ENCODE data around the gene TALDO1. TPM values are rescaled to one million over a fixed set of nuclear protein-coding genes. Genes with fewer than 3 reads are reported as not detected.

The TALDO1 gene
- polyA plus RNA-seq, 1 of the 3 experiments (the other 2 are of a cell fraction) = 103 TPM

GRCh38 chr11:787084-787675 lies 39.9 kb downstream of the TALDO1 start:
- Histone ChIP-seq H3K4me2 (no peak overlapping the region), H3K36me3 (replicated peaks in 1 of 2; ENCODE audit: control insufficient read depth in 1 of 2, insufficient read depth in 2 of 2, low read length in 1 of 2) (peaks cover 0 to 13% of the 10 kb centered on the region in 2 experiments), H3K9ac (no peak overlapping the region), H4K20me1 (ENCODE audit: insufficient read depth) (no peaks in the 10 kb centered on the region), H3K4me3 (ENCODE audit: low read depth in 2 of 2, low read length in 1 of 2) (no peak overlapping the region), H3K27ac (ENCODE audit: low read depth in 2 of 2, low read length in 1 of 2) (no peak overlapping the region), H3K4me1 (ENCODE audit: control insufficient read depth in 1 of 2, insufficient read depth in 2 of 2, low read depth in 1 of 2, low read length in 1 of 2) (peaks cover 9 to 20% of the 10 kb centered on the region in 2 experiments; a peak in 3 of 4 replicates), H3K27me3 (ENCODE audit: insufficient read depth) (no peaks in the 10 kb centered on the region), H3K79me2 (ENCODE audit: insufficient read depth) (no peaks in the 10 kb centered on the region), H2AFZ (ENCODE audit: low read depth) (no peak overlapping the region), H3K9me2 (no peaks in the 10 kb centered on the region), H3K9me3 (no peaks in the 10 kb centered on the region), H3F3A (replicated peaks; ENCODE audit: insufficient read depth) (peaks cover 21% of the 10 kb centered on the region)
- CTCF ChIA-PET = no interaction called here
- POLR2A ChIA-PET = interaction anchor here (1.2 kb wide), 1 partner anchor 10 kb away, joined by 4 read pairs; the partner anchor contains the start of gene GATD1
- TF ChIP-seq FOXM1 (IDR thresholded peaks at IDR 0.05; ENCODE audit: low read depth) (no peak), FOXJ3 (CRISPR knock-in tag; IDR thresholded peaks at IDR 0.05) (no peak), USF1 (IDR thresholded peaks at IDR 0.05; ENCODE audit: borderline replicate concordance, low read depth) (no peak), TCF12 (IDR thresholded peaks at IDR 0.05) (no peak), NRF1 (IDR thresholded peaks at IDR 0.05; ENCODE audit: low read depth, low read length) (no peak), MEF2A (IDR thresholded peaks at IDR 0.05; ENCODE audit: borderline replicate concordance, low read depth) (no peak), ZBTB33 (IDR thresholded peaks at IDR 0.05; ENCODE audit: borderline replicate concordance, low read depth) (no peak), TAF1 (IDR thresholded peaks at IDR 0.05; ENCODE audit: borderline replicate concordance, low read depth, low read length) (no peak), RCOR1 (IDR thresholded peaks at IDR 0.05; ENCODE audit: low read length) (no peak), SIN3A (IDR thresholded peaks at IDR 0.05; ENCODE audit: borderline replicate concordance, low read depth, low read length) (no peak)
- DNase-seq = no peak
- WGBS (ENCODE audit: low lambda C conversion rate) = 94% methylated on average over 5 of the region's 24 CpGs

GRCh38 chr11:788009-788640 lies 40.9 kb downstream of the TALDO1 start:
- Histone ChIP-seq H3K9me2 (no peaks in the 10 kb centered on the region), H3K27me3 (ENCODE audit: insufficient read depth) (no peaks in the 10 kb centered on the region), H3K36me3 (replicated peaks in 1 of 2; ENCODE audit: control insufficient read depth in 1 of 2, insufficient read depth in 2 of 2, low read length in 1 of 2) (peaks cover 0 to 20% of the 10 kb centered on the region in 2 experiments), H4K20me1 (ENCODE audit: insufficient read depth) (no peaks in the 10 kb centered on the region), H3K27ac (ENCODE audit: low read depth in 2 of 2, low read length in 1 of 2) (no peak overlapping the region), H3K79me2 (ENCODE audit: insufficient read depth) (no peaks in the 10 kb centered on the region), H3K9me3 (no peaks in the 10 kb centered on the region), H3K9ac (no peak overlapping the region), H3F3A (replicated peaks; ENCODE audit: insufficient read depth) (peaks cover 18% of the 10 kb centered on the region), H2AFZ (ENCODE audit: low read depth) (no peak overlapping the region), H3K4me2 (no peak overlapping the region), H3K4me3 (ENCODE audit: low read depth in 2 of 2, low read length in 1 of 2) (no peak overlapping the region), H3K4me1 (ENCODE audit: control insufficient read depth in 1 of 2, insufficient read depth in 2 of 2, low read depth in 1 of 2, low read length in 1 of 2) (peaks cover 5 to 18% of the 10 kb centered on the region in 2 experiments; a peak in 3 of 4 replicates)
- CTCF ChIA-PET = no interaction called here
- TF ChIP-seq CTCF (IDR thresholded peaks at IDR 0.05) (peak; percentile 13; the same call in 1 of the 2 replicates), SMC3 (IDR thresholded peaks at IDR 0.05; ENCODE audit: low read depth, low read length) (no peak), FOSL2 (IDR thresholded peaks at IDR 0.05; ENCODE audit: borderline replicate concordance, low read depth) (no peak)
- DNase-seq = no peak
- WGBS (ENCODE audit: low lambda C conversion rate) = 86% methylated on average over 13 of the region's 28 CpGs
- POLR2A ChIA-PET = interaction anchor here (3.2 kb wide), 1 partner anchor 12 kb away, joined by 18 read pairs; the partner anchor contains the start of gene GATD1

Data from SK-N-SH (cell line).